GM11168 (cell line): ENCODE measurements around the gene TEX19.

ENCODE experiments used
- in situ Hi-C: fragments of 300-500 bp; cut with MboI; formaldehyde crosslinking; loops from one replicate; pipeline ENCODE4 v1.12.0; 2022; ENCODE audit warnings: low sequenced_read_pairs; ENCODE audit not compliant: unreplicated experiment

The TEX19 gene

DNA sequence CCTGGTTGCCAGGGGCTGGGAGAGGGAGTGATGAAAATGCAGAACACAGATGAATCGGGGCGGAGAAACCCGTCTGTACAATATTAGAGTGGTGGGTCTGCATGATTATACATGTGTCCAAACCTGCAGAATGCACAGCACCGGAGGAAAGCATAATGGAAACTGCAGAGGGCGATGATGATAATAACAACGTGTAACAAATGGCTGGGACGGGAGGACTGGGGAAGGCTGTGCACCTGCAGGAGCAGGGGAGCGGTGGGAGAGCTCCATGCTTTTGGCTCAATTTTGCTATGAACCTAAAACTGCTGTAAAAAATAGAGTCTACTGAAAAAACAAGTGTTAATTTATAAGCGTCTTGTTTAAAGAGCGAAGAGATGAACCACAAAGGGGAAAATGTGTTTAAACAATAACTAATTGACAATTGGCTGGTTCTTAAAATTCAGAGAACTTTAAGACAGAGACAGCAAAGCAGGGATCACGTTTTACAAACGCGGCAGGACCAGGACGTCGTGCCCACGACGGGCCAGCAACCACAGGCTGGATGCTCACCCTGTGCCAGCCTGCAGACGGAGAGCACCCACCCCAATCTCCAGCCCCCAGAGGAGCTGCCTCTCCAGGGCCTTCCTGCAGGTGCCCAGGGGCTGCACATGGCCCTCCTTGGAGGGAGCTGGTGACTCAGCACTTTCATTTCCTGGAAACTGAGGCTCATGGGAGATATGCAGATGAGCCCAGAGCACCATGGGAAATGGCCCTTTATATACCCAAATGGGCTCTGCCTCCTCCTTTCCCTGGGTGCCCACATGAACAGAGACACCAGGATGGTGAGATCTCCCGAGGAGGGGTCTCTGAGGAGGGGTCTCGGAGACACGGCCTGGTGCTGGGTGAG lies at the start of gene TEX19:
Gene TEX19 (plus strand): TSS at position 783 of the 886 bp plus-strand sequence. CDS start 2,904 bp downstream, outside the sequence.
- in situ Hi-C loops = loop anchor here (5.0 kb wide), 1 partner anchor 59 kb away; the partner anchor contains the start of genes HEXD and OGFOD3

GRCh38 chr17:82309656-82310570 lies 49.1 kb upstream of the TEX19 start:
- in situ Hi-C loops = no loop called here

DNA sequence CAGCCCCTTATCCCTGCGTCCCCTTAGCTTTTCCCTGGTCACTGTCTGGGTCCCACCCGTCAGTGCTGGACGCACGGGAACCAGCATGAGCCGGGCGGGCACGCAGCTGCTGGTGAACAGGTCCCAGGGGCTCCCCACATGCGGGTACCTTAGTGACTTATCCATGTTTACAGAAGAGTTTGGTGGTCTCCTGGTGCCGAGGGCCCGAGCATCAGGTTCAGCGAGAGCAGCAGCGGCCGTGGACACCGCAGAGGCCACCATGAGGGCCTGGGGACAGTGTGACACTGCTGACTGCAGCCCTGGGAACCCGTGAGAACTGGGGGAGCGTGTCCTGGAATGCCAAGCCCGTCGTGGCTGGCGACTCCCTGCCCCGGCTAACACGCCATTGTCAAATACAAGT lies 48.2 kb upstream of the TEX19 start:
- in situ Hi-C loops = no loop called here

DNA sequence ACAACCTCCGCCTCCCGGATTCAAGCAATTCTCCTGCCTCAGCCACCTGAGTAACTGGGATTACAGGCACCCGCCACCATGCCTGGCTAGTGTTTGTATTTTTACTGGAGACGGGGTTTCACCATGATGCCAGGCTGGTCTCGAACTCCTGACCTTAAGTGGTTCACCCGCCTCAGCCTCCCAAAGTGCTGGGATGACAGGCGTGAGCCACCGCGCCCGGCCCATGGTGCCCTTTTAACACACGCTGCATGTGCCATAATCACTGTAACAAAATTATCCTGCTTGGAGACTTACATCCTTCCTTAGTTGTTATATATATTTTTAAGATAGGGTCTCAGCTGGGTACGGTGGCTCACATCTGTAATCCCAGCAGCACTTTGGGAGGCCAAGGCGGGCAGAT lies 47.1 kb upstream of the TEX19 start:
- in situ Hi-C loops = no loop called here

- in situ Hi-C loops = no loop called here
Observed at GRCh38 chr17:82313195-82314011, 45.6 kb upstream of the TEX19 start.

DNA sequence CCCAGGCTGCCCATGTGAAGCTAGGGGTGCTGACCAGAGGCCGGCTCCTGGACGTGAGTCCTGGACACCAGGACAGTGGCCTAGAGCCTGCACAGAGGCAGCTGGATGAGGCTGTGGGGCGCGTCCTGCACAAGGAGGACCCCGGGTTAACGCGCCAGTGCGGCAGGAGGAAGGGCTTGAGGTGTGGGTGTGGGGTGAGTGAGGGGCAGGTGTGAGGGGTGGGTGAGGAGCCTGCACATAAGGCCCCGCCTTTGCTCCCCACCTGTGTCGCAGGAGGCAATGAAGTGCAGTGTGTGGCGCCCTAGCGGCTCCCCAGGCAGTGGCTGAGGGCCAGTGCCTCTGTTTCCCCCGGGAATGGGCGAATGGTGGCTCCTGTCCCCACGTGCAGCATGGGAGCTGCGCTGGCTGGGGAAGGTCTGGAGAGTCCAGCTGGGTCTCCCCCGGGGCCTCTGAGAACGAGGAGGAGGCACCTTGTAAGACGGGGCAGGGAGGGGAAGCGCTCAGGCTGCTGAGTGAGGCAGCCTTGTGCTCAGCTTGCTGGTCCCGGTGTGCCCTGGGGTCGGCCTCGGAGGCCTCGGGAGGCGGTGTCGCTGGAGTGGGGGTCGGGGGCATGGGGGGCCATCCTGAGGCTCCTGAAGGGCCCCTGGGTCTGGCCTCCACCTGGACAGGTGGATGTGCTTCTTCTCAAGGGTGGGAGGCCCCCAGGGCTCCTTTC lies 44.9 kb upstream of the TEX19 start:
- in situ Hi-C loops = no loop called here

GRCh38 chr17:82314727-82315605 lies 44.1 kb upstream of the TEX19 start:
- in situ Hi-C loops = no loop called here

DNA sequence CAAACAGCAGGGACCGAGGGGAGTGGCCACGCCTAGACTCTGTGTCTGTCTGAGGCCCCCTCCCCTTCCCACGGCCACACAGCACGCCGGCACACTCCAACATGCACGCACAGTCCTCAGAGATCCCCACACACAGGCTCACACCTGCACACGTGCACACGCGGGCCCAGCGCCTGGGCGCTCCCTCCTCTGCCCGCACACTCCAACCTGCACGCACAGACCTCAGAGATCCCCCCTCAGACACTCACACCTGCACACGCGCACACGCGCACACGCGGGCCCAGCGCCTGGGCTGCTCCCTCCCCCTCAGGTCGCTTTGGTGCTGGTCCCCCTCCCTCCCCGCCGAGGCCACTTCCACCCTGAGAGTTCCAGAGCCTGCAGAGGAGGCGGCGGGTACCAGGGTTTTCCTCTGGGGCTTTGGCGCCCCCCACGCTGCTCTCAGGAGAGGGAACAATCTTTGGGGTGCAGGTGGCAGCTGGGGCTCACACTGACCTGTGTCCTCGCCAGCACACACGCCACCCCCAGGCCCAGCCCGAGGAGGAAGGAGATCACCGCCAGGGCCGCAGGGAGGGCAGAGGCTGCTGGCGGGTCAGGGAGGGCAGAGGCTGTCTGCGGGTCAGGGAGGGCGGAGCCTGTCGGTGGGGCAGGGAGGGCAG lies 43.2 kb upstream of the TEX19 start:
- in situ Hi-C loops = no loop called here

DNA sequence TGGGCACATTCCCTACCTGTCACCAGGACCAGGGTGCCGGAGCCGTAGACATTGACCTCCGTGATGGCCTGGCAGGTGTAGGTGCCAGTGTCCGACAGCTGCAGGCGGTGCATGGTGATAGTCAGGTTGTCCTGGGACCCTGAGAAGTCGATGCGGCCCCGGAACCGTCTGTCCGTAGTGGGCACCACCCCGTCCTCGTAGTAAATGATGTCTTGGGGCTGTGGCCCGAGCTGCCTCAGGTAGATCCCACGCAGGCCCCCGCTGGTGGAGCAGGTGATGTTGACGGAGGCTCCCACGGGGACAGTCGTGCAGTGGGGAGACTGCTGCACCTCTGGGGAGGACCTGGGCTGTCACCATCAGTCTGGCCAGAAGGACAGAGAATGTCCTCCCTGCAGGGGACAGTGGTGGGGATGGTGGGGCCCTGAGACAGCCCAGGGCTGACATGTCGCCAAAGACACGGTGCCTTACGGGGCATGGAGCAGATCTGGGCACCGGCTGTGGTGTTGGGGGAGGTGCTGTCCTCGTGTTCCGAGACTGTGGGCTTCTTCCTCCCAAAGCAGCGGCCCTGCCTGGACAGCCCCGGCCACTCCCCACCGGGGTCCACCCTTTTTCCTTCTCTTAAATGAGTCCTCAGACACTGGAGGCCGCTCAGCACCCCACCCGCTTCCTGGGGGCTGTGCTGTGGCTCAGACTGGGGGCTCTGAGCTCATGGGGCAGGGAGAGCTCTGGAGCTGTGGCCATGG lies 42.2 kb upstream of the TEX19 start:
- in situ Hi-C loops = no loop called here

DNA sequence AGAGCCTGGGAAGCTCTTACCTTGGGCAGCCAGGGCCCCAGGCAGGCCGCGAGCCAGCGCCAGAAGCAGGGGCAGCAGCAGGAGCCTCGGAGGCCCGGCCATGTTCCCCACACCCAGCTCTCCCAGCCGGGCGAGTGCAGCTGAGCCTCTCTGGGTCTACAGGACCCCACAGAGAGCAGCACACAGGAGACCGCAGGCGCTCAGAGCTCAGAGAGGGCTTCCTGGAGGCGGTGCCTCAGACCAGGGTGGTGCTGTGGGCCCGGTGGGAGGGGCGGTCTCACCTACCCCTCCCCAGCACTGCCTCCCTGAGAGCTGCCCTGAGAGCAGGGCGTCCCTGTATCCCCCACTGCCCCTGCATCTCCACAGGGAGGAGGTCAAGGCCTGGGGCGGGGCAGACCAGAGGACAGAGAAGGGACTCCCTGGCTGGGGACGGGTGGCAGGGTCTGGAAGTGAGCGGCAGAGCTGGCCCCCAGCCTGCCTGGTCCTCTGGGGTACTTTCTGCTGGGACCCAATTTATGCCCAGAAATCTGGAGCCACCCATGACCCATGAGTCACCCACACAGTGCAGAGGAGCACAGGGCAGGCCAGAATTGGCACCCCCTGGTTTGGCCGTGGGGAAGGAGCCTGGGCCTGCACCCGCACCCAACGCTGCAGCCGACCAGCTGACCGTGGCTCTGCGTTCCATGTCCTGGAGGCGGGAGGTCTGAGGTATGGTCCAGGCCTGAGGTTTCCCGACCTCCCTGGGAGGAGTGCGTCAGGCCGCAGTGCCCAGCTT lies 41.5 kb upstream of the TEX19 start, which contains the start of gene CD7:
Gene CD7 (minus strand): TSS at position 215 of the 775 bp plus-strand sequence. CDS start 113 bp downstream, at position 102.
- in situ Hi-C loops = no loop called here

- in situ Hi-C loops = no loop called here
Observed at GRCh38 chr17:82318169-82318498, 40.9 kb upstream of the TEX19 start.

GRCh38 chr17:82318772-82319606 lies 40.1 kb upstream of the TEX19 start:
- in situ Hi-C loops = no loop called here

DNA sequence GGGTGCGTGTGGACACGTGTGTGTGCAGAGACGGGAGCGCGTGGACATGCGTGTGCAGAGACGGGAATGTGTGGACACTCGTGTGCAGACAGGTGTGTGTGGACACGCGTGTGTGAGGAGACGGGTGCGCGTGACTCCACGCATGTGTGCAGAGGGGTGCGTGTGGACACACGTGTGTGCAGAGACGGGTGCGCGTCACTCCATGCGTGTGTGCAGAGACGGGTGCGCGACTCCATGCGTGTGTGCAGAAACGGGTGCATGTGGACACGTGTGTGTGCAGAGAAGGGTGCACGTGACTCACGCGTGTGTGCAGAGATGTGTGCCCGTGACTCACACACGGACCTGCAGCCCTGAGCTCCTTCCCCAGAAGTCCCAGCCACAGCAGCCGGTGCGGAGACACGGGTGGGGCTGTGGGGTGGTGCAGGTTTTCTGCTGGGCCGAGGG lies 39.4 kb upstream of the TEX19 start:
- in situ Hi-C loops = no loop called here

GRCh38 chr17:82320140-82320840 lies 38.8 kb upstream of the TEX19 start:
- in situ Hi-C loops = no loop called here
